Kidney (tissue), 14 donors: ENCODE data around the gene IQSEC1. TPM values are rescaled to one million over a fixed set of nuclear protein-coding genes. Genes with fewer than 3 reads are reported as not detected.

Source experiments
- DNase-seq, 5 donors: peaks; one replicate each; pipeline ENCODE4 v3.0.0-alpha.2; 2013 to 2020
- FAIRE-seq: peaks from 2 replicates; lab custom pipeline; 2012; peaks lifted over from hg19 to GRCh38; lab: Jason Lieb, UNC
- H3K27ac ChIP-seq, 2 donors: one replicate each; pipeline ENCODE4 v1.7.0; 2013; ENCODE audit warnings: low read depth in 2 of 2, low read length in 2 of 2, inconsistent platforms in 1 of 2
- H3K27me3 ChIP-seq: one replicate; pipeline ENCODE4 v1.7.1; 2013; ENCODE audit warnings: low read length, inconsistent platforms; ENCODE audit not compliant: control insufficient read depth, insufficient read depth
- H3K36me3 ChIP-seq, 3 donors: one replicate each; pipeline versions ENCODE4 v1.7.0 to v1.7.1; 2013; ENCODE audit warnings: low read length in 3 of 3, control low read depth in 1 of 3, inconsistent platforms in 1 of 3; ENCODE audit not compliant: insufficient read depth in 3 of 3, control insufficient read depth in 2 of 3
- H3K4me1 ChIP-seq, 3 donors: one replicate each; pipeline versions ENCODE4 v1.7.0 to v1.7.1; 2013; ENCODE audit warnings: low read length in 3 of 3, inconsistent platforms in 1 of 3, low read depth in 1 of 3; ENCODE audit not compliant: control insufficient read depth in 2 of 3, insufficient read depth in 2 of 3
- H3K4me3 ChIP-seq, 3 donors: one replicate each; pipeline versions ENCODE4 v1.7.0 to v1.8.1; 2013; ENCODE audit warnings: low read length in 3 of 3, control low read depth in 1 of 3, inconsistent platforms in 1 of 3
- H3K9ac ChIP-seq, 3 donors: one replicate each; pipeline versions ENCODE4 v1.7.0 to v1.7.1; 2013; ENCODE audit warnings: low read length in 3 of 3, control low read depth in 1 of 3, inconsistent platforms in 1 of 3
- H3K9me3 ChIP-seq, 3 donors: one replicate each; pipeline versions ENCODE4 v1.7.0 to v1.7.1; 2013; ENCODE audit warnings: low read length in 3 of 3, control low read depth in 1 of 3, inconsistent platforms in 1 of 3; ENCODE audit not compliant: control insufficient read depth in 2 of 3, insufficient read depth in 1 of 3
- CTCF ChIP-seq: IDR thresholded peaks from 3 replicates; pipeline ENCODE4 v1.5.1; 2012; ENCODE audit warnings: mild to moderate bottlenecking, moderate library complexity, borderline replicate concordance; ENCODE audit not compliant: insufficient read depth; ENCODE audit errors: extremely low read depth
- intact Hi-C: fragments of 100-400 bp; cut with DNase I; formaldehyde crosslinking; loops from one replicate; pipeline ENCODE4 v1.11.1; 2022
- polyA plus RNA-seq: library from polyadenylated mRNA; stranded (reverse); fragments of 350-450 nt; fragmentation: Illumina TruSeq; extraction: RNeasy Lipid Tissue Mini Kit (QIAGEN cat#74804); gene quantifications from one replicate; pipeline ENCODE4 v1.2.3, GENCODE V29; 2014; ENCODE audit warnings: low read depth, low replicate concordance; ENCODE audit not compliant: insufficient read depth
- total RNA-seq: library from RNA; stranded (reverse); fragmentation: NEBNext Ultra II Directional; extraction: Animal tissue kit (Norgen Biotek cat#: 25700); gene quantifications from one replicate; pipeline ENCODE4 v1.2.1, GENCODE V29; 2021
- donor health status: control.
- donor health status: control.
- donor health status: control.
- donor health status: control.
- donor health status: control.
- donor health status: DM: yes; HTN: yes; CAD: no.
- donor health status: Normal renal cell carcinoma (clear cell type).

The IQSEC1 gene
- total and polyA plus RNA-seq, 2 donors from 2014 or later: 15.1 to 45.7 TPM

- no peak for TF ChIP-seq CTCF
- FAIRE-seq: no peak
- Histone ChIP-seq H3K4me1 (peaks cover 0 to 2% (median 0%) of the 10 kb centered on the region in 3 donors), H3K27ac (no peak overlapping the region), H3K36me3 (no peaks in the 10 kb centered on the region), H3K4me3 (no peak overlapping the region), H3K9me3 (no peaks in the 10 kb centered on the region), H3K27me3 (no peaks in the 10 kb centered on the region), H3K9ac (no peak overlapping the region)
- intact Hi-C loops: no loop called here
- no peak for DNase-seq
Measured at GRCh38 chr3:12998648-12999047, 74.6 kb downstream of the IQSEC1 start.

- Histone ChIP-seq H3K27ac (no peak overlapping the region), H3K4me3 (no peak overlapping the region), H3K27me3 (no peaks in the 10 kb centered on the region), H3K9me3 (no peaks in the 10 kb centered on the region), H3K4me1 (peaks cover 0 to 11% (median 4%) of the 10 kb centered on the region in 3 donors), H3K36me3 (no peaks in the 10 kb centered on the region), H3K9ac (no peak overlapping the region)
- intact Hi-C loops: no loop called here
- DNase-seq (no peak), FAIRE-seq (no peak)
- TF ChIP-seq CTCF: no peak
Measured at GRCh38 chr3:12997387-12997786, 75.8 kb downstream of the IQSEC1 start.

- no peaks in the 10 kb centered on the region for H3K36me3 ChIP-seq
- peaks cover 0 to 11% (median 4%) of the 10 kb centered on the region in 3 donors for H3K4me1 ChIP-seq
- intact Hi-C loops: no loop called here
- no peaks in the 10 kb centered on the region for H3K27me3 ChIP-seq
- no peak overlapping the region for H3K9ac ChIP-seq
- no peak overlapping the region for H3K27ac ChIP-seq
- no peak overlapping the region for H3K4me3 ChIP-seq
- TF ChIP-seq CTCF: no peak
- no peak for DNase-seq
- no peaks in the 10 kb centered on the region for H3K9me3 ChIP-seq
- FAIRE-seq: no peak
Measured at GRCh38 chr3:12996181-12996506, 77.1 kb downstream of the IQSEC1 start.
